GM21447 (cell line): Measurements from ENCODE around the gene NXPE3.

Source experiments
- ATAC-seq: cut with Tn5 transposase; IDR thresholded peaks from one replicate; pipeline ENCODE4 v1.9.1; 2021; ENCODE audit not compliant: unreplicated experiment

Gene NXPE3

GRCh38 chr3:101828276-101828675, 49.3 kb downstream of the NXPE3 start:
- no peak for ATAC-seq

- ATAC-seq: peak; percentile 45
Measured at GRCh38 chr3:101828691-101829436, 49.9 kb downstream of the NXPE3 start.

- ATAC-seq: no peak
Measured at GRCh38 chr3:101829437-101829830, 50.4 kb downstream of the NXPE3 start.

- peak; percentile 29 for ATAC-seq
Measured at GRCh38 chr3:101829874-101830273, 50.9 kb downstream of the NXPE3 start.

- no peak for ATAC-seq
Measured at GRCh38 chr3:101833446-101833974, 54.5 kb downstream of the NXPE3 start.

GRCh38 chr3:101835676-101836075, 56.7 kb downstream of the NXPE3 start:
- ATAC-seq: no peak

- ATAC-seq: no peak
Measured at GRCh38 chr3:101836160-101836559, 57.1 kb downstream of the NXPE3 start.

- ATAC-seq: no peak
Measured at GRCh38 chr3:101836652-101837598, 57.9 kb downstream of the NXPE3 start.

GRCh38 chr3:101838691-101839090, 59.7 kb downstream of the NXPE3 start:
- ATAC-seq: no peak

GRCh38 chr3:101840066-101840465, 61.1 kb downstream of the NXPE3 start:
- no peak for ATAC-seq

- ATAC-seq: no peak
Measured at GRCh38 chr3:101842245-101842934, 63.4 kb downstream of the NXPE3 start.

- ATAC-seq: no peak
Measured at GRCh38 chr3:101842935-101843330, 63.9 kb downstream of the NXPE3 start.

GRCh38 chr3:101845425-101845824, 66.4 kb downstream of the NXPE3 start:
- no peak for ATAC-seq

- no peak for ATAC-seq
Measured at GRCh38 chr3:101846709-101847108, 67.7 kb downstream of the NXPE3 start.

GRCh38 chr3:101847328-101847727, 68.3 kb downstream of the NXPE3 start:
- no peak for ATAC-seq

GRCh38 chr3:101848326-101848725, 69.3 kb downstream of the NXPE3 start:
- ATAC-seq: no peak

GRCh38 chr3:101848754-101849713, 70.0 kb downstream of the NXPE3 start, which contains the start of gene NFKBIZ:
TSS of gene NFKBIZ (plus strand) at chr3:101849514. CDS start at chr3:101849629, 115 bp downstream.
- ATAC-seq: peak; percentile 70

GRCh38 chr3:101849714-101850245, 70.8 kb downstream of the NXPE3 start:
- peak; percentile 30 for ATAC-seq

- ATAC-seq: peak; percentile 30
Measured at GRCh38 chr3:101850246-101851051, 71.4 kb downstream of the NXPE3 start.
